ENCODE measurements around the gene RTN1.

RTN1 gene

GRCh38 chr14:59848671-59849070, 21.9 kb downstream of the RTN1 start:
- DNase-seq, result no peak

GRCh38 chr14:59847711-59848110, 22.9 kb downstream of the RTN1 start:
- no peak for DNase-seq

- DNase-seq, result no peak
Measured at GRCh38 chr14:59846595-59846994, 24.0 kb downstream of the RTN1 start.

- no peak for DNase-seq
Measured at GRCh38 chr14:59845245-59845644, 25.3 kb downstream of the RTN1 start.

- DNase-seq, result no peak
Measured at GRCh38 chr14:59844186-59844812, 26.3 kb downstream of the RTN1 start.

- no peak for DNase-seq
Measured at GRCh38 chr14:59836116-59836515, 34.5 kb downstream of the RTN1 start.

- no peak for DNase-seq
Measured at GRCh38 chr14:59832653-59833294, 37.8 kb downstream of the RTN1 start.

- DNase-seq, result no peak
Measured at GRCh38 chr14:59831121-59831730, 39.4 kb downstream of the RTN1 start.

GRCh38 chr14:59830338-59830734, 40.2 kb downstream of the RTN1 start:
- no peak for DNase-seq

- DNase-seq, result no peak
Measured at GRCh38 chr14:59829469-59830337, 40.9 kb downstream of the RTN1 start.

- no peak for DNase-seq
Measured at GRCh38 chr14:59828276-59828675, 42.3 kb downstream of the RTN1 start.

- DNase-seq, result no peak
Measured at GRCh38 chr14:59827401-59827800, 43.2 kb downstream of the RTN1 start.

- no peak for DNase-seq
Measured at GRCh38 chr14:59826150-59826549, 44.4 kb downstream of the RTN1 start.

- no peak for DNase-seq
Measured at GRCh38 chr14:59823179-59823578, 47.4 kb downstream of the RTN1 start.

- DNase-seq, result no peak
Measured at GRCh38 chr14:59819446-59820088, 51.0 kb downstream of the RTN1 start.

GRCh38 chr14:59816941-59817340, 53.6 kb downstream of the RTN1 start:
- DNase-seq, result no peak

- no peak for DNase-seq
Measured at GRCh38 chr14:59814988-59815387, 55.6 kb downstream of the RTN1 start.

- no peak for DNase-seq
Measured at GRCh38 chr14:59811815-59812214, 58.8 kb downstream of the RTN1 start.

- DNase-seq, result no peak
Measured at GRCh38 chr14:59811073-59811472, 59.5 kb downstream of the RTN1 start.

- DNase-seq, result no peak
Measured at GRCh38 chr14:59803052-59803540, 67.5 kb downstream of the RTN1 start.

GRCh38 chr14:59788176-59788575, 82.4 kb downstream of the RTN1 start:
- no peak for DNase-seq

- DNase-seq, result no peak
Measured at GRCh38 chr14:59787045-59787674, 83.4 kb downstream of the RTN1 start.
